Stimulated activated CD8-positive, alpha-beta memory T cell treated with anti-CD3 and anti-CD28 coated beads, Interleukin-12 subunit alpha, Interleukin-12 subunit beta, amount 100 ng/mL, for 4 hours (primary cell): Measurements from ENCODE around the gene LRRN3.

Experiments
- DNase-seq: peaks from one replicate; pipeline ENCODE4 v3.0.0-alpha.2; 2020; ENCODE audit warnings: low read depth

LRRN3 gene

DNA sequence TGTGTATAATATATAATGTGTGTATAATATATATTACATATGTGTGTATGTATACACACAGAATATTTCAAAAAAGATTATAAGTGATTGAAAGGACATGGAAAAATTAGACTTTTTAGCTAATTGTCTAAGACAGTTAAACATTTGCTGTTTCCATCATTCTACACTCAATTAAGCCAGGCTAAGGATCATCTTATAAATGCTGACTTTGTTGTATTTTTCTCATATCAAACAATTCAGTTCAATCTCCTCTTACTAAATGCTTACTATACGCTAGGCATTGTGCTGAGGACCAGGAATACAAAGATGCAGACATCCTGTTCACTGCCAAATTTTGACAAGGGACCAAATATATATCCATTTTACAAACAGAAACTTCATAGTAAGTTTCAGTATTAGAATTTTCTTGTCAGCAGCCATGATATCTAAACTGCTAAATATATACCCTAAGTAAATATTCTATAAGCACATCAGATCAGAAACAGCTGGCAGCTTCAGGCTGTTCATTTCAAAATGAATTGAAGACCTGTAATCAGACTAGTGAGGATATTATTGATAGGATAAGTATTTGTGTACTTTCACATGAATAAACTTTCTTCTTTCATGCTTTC is 10.3 kb upstream of the LRRN3 start:
- DNase-seq, result no peak

- no peak for DNase-seq
Observed at GRCh38 chr7:111081546-111082267, 9.2 kb upstream of the LRRN3 start.

GRCh38 chr7:111082351-111082750 is 8.6 kb upstream of the LRRN3 start:
- no peak for DNase-seq

DNA sequence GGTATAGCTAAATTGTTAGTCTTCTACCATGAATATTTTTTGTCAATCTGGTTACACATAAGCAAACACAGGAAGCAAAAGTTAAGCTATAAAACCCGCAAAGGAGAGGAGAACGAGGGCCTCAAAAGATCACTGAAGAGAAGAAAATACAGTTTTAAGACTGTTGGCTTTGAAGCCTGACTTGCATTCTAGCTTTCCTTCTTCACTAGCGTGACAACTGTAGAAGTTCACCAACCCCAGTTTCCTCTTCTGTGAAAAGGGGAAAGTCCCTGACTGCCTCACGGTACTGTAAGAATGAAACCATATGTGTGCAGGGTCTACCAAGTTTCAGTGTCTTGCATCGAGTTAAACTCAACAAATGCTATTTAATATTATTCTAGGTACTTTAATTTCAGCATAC is 7.5 kb upstream of the LRRN3 start:
- DNase-seq, result no peak

DNA sequence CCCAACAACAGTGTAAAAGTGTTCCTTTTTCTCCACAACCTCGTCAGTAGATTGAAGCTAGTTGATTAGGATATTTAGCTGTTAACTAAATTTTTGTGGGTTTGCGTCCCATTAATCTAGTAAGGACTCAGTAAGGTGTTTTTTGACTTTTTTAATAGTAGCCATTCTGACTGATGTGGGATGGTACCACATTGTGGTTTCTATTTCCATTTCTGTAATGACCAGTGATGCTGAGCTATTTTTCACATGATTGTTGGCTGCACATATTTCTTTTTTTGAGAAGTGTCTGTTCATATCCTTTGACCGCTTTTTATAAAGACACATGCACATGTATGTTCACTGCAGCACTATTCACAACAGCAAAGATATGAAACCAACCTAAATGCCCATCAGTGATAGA is 5.6 kb upstream of the LRRN3 start:
- DNase-seq, result no peak

- no peak for DNase-seq
Observed at GRCh38 chr7:111086532-111086931, 4.4 kb upstream of the LRRN3 start.

GRCh38 chr7:111088328-111088727 is 2.6 kb upstream of the LRRN3 start:
- no peak for DNase-seq

- DNase-seq, result no peak
Observed at GRCh38 chr7:111089822-111090426, 1.0 kb upstream of the LRRN3 start.

DNA sequence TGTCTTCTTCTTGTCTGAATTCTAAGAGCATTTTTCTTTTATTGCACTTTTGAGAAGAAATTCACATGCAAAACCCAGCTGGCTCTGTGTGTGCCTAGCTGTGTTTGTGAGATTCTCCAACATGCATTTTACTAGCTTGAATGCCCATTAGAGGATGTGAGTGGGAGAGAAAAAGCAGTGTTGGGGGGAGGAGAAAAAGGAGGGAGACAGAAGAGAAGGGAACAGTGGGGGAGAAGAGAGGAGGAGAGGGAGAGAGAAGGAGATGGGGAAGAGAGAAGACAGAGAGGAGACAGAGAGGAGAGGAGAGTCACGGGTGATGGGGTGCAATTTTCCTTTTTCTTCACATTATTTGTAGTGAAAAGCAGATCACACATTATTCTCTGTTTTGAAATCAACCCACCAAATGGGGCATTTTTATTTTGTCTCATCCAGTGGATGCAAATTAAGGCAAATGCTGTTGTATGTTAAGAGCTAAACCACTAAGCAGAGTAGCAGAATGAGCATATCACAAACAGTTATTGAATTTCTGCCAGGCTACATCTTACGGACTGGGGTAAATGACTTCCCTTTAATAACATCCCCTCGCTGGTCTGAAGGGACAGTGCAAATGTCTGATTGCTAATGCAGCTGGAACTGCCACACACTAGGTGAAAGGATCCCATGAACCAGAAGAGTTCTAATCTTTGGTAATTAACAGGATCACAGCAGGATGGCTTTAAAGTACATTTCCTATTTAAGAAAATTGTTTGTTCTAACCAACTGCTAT is 849 bp downstream of the LRRN3 start:
- DNase-seq, result no peak

GRCh38 chr7:111092406-111093236 is 1.7 kb downstream of the LRRN3 start:
- DNase-seq, result no peak

DNA sequence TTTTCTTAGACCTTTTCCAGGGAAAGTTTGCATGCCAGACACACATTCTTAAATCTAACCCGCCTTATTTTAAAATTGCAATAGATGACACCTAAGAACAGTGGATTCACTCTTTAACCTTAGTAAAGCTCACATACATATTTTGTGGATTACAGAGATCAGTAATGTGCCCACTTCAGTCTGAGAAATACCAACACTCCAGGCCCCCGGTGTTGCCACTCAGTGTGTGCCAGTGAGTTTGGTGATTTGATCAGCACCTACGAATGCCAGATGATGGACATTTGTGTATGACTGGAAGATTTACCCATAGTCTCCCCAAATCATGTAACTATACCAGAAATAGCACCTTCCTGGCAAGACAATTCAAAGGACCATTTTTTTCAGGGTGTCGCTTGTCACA is 2.6 kb downstream of the LRRN3 start:
- DNase-seq, result no peak

DNA sequence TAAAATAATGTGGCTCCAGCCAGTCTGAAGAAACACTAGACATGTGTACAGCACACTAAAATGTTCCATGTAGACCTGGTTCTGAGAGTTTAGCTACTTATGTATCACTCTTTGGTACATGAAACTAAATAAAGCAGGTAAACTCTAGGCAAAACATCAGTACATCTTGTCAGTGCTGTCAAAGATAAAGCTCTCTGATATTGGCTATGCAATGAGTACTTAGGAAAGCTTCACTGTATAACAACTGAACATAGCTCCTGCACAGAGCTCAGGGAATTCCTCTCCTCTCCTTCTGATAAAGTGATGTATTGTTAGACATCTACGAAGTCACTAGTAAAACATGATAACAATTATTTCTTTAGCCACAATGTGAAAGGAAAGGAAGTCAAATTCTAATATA is 3.5 kb downstream of the LRRN3 start:
- DNase-seq, result no peak

DNA sequence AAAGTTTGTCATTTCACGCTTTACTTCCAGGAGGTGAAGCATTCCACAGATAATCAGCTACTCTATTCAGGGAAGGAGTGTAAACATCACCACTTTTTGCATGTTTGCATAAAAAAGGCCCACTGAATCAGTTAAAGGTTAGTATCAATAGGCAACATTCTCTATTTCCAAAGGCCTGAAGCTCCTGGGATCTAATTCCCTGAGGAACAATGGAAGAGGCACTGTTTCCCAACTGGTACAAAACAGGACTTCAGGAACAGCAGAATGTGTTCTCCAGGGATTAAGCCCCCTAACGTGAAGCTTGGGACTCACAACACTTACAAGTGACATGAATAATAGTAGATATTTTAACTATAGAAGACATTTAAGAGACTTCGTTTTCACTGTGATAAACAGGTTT is 6.1 kb downstream of the LRRN3 start:
- no peak for DNase-seq

DNA sequence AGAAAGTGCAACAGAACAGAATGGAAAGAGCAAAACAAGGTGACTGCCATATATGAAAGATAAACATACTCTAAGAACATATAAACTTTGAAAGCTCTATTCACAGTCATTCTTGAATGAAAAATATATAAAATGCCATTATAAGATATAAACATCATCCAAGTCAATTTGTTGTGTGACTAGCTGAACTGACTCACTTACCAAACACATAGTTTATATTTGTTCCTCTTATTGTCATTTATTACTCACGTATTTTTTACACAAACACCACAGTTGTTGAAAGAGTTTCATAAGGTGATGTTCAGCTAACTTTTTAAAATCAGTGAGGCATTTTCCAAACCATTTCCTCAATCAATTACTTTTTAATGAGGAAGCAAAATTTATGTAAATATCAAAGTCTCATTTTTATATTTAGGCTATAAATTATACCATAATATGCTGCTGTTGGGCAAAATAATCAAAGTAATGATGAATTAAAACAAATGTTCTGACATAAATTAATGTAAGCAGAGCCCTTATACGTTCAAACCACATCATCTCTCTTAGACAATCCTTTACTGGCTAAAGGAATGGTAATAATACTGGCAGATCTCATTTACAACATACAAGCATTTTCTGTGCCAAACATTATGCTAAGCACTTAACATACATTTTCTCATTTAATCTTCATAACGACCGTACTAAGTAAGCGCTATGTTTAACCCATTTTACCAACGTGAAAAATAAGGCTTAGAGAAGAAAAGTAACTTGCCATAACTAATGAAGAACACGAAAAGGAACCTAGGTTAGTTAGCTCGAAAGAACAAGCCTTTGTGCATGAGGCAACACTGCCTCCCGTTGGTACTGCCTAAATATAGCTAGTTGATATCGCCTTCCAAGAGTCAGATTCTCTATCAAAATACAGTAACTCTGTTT is 7.3 kb downstream of the LRRN3 start:
- DNase-seq, result peak; percentile 31

- DNase-seq, result no peak
Observed at GRCh38 chr7:111098926-111099250, 8.0 kb downstream of the LRRN3 start.

- no peak for DNase-seq
Observed at GRCh38 chr7:111101856-111102646, 11.1 kb downstream of the LRRN3 start.

- DNase-seq, result no peak
Observed at GRCh38 chr7:111103136-111103535, 12.2 kb downstream of the LRRN3 start.

DNA sequence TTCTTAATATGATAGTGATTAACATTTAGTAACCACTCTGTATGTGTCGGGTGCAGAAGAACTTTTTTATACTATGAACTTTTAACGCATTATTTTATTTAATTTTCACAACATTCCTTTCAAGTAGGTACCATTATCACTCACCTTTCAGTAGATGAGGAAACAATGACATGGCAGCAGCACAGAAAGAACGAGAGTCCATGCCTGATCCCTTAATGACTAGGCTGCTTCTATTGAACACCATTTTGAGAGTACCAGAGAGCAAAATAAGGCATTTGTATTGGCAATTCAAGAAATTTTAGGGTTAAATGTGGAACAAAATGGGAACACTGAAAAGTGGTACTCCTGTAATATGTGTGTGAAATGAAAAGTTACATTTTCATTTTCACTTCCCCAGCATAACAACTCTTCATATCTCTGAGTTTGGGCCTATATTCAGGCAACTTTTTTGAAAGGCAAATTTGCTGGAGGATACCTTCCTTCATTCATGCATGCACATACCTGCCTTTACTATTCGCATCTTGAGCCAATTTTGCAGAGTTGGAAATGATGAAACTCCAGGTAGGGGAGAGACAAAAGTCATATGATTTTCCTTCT is 12.8 kb downstream of the LRRN3 start:
- no peak for DNase-seq

- DNase-seq, result no peak
Observed at GRCh38 chr7:111104710-111105109, 13.8 kb downstream of the LRRN3 start.

GRCh38 chr7:111105269-111105668 is 14.3 kb downstream of the LRRN3 start:
- DNase-seq, result no peak
